Endothelial cell (in vitro differentiated cells): Measurements from ENCODE around the gene PLEKHF1. TPM values are rescaled to one million over a fixed set of nuclear protein-coding genes. Genes with fewer than 3 reads are reported as not detected.

Experiments
- DNase-seq: peaks from one replicate; pipeline ENCODE4 v3.0.0; 2021; ENCODE audit warnings: low spot score
- H3K27ac Mint-ChIP-seq: one replicate; pipeline ENCODE4 v1.8.0; 2021; ENCODE audit warnings: mixed read lengths, inconsistent platforms; ENCODE audit not compliant: unreplicated experiment
- H3K27me3 Mint-ChIP-seq: one replicate; pipeline ENCODE4 v1.8.0; 2021; ENCODE audit warnings: mild to moderate bottlenecking, moderate library complexity, mixed read lengths, inconsistent platforms; ENCODE audit not compliant: unreplicated experiment
- H3K36me3 Mint-ChIP-seq: one replicate; pipeline ENCODE4 v1.8.0; 2021; ENCODE audit warnings: mild to moderate bottlenecking, low read depth, mixed read lengths, inconsistent platforms; ENCODE audit not compliant: unreplicated experiment
- H3K4me1 Mint-ChIP-seq: one replicate; pipeline ENCODE4 v1.8.0; 2021; ENCODE audit warnings: mild to moderate bottlenecking, mixed read lengths, inconsistent platforms; ENCODE audit not compliant: unreplicated experiment
- H3K4me3 Mint-ChIP-seq: one replicate; pipeline ENCODE4 v1.8.0; 2021; ENCODE audit warnings: mild to moderate bottlenecking, mixed read lengths, inconsistent platforms; ENCODE audit not compliant: unreplicated experiment
- H3K9me3 Mint-ChIP-seq: one replicate; pipeline ENCODE4 v1.8.0; 2021; ENCODE audit warnings: mixed read lengths, inconsistent platforms; ENCODE audit not compliant: unreplicated experiment
- total RNA-seq: library from RNA; stranded (reverse); fragmentation: NEBNext Ultra II Directional; extraction: Animal tissue kit (Norgen Biotek cat#: 25700); gene quantifications from one replicate; pipeline ENCODE4 v1.2.1, GENCODE V29; 2021; ENCODE audit not compliant: unreplicated experiment
- TF ChIP-seq, protein P1 (sequence below): fragments of 200-600 bp; sonication (generic); IDR thresholded peaks from one replicate; pipeline ENCODE4 v1.5.0; 2021; ENCODE audit warnings: antibody characterized with exemption; ENCODE audit not compliant: unreplicated experiment

The PLEKHF1 gene
- total RNA-seq, 1 donor from 2014 or later = 0.77 TPM

GRCh38 chr19:29628661-29629385 lies 36.4 kb upstream of the PLEKHF1 start:
- no peaks in the 10 kb centered on the region for H3K9me3 Mint-ChIP-seq
- TF ChIP-seq, protein P1, sequence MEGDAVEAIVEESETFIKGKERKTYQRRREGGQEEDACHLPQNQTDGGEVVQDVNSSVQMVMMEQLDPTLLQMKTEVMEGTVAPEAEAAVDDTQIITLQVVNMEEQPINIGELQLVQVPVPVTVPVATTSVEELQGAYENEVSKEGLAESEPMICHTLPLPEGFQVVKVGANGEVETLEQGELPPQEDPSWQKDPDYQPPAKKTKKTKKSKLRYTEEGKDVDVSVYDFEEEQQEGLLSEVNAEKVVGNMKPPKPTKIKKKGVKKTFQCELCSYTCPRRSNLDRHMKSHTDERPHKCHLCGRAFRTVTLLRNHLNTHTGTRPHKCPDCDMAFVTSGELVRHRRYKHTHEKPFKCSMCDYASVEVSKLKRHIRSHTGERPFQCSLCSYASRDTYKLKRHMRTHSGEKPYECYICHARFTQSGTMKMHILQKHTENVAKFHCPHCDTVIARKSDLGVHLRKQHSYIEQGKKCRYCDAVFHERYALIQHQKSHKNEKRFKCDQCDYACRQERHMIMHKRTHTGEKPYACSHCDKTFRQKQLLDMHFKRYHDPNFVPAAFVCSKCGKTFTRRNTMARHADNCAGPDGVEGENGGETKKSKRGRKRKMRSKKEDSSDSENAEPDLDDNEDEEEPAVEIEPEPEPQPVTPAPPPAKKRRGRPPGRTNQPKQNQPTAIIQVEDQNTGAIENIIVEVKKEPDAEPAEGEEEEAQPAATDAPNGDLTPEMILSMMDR = no peak
- no peaks in the 10 kb centered on the region for H3K27me3 Mint-ChIP-seq
- DNase-seq = no peak
- no peak overlapping the region for H3K27ac Mint-ChIP-seq
- H3K36me3 Mint-ChIP-seq = no peaks in the 10 kb centered on the region
- H3K4me3 Mint-ChIP-seq = no peak overlapping the region
- no peaks in the 10 kb centered on the region for H3K4me1 Mint-ChIP-seq

DNA sequence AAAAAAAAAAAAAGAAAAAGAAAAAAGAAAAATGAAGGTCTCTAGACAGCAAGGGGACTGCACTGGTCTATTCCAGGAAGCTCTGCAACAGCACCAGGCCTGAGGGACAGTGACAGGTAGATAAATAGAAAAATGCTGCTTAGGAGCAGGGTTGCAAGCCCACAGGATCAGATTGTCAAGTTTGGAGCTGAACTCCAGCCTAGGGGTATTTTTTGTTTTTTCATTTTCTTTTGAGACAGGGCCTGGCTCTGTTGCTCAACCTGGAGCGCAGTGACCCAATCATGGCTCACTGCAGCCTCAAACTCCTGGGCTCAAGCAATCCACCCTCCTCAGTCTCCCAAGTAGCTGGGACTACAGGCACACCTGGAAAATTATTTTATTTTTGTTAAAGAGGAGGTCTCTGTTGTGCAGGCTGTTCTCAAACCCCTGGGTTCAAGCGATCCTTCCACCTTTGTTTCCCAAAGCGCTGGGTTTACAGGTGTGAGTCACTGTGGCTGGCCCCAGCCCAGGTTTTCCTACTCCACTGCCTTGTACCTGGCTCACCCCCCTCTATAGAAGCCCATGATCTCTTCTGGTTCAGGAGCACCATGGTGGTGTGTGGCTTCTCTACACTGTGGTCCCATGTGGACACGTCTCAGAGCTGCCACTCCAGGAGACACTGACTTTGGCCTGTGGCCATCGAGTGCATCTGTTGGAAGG lies 35.3 kb upstream of the PLEKHF1 start:
- H3K4me3 Mint-ChIP-seq = no peak overlapping the region
- no peaks in the 10 kb centered on the region for H3K27me3 Mint-ChIP-seq
- no peaks in the 10 kb centered on the region for H3K4me1 Mint-ChIP-seq
- TF ChIP-seq, protein P1 = no peak
- DNase-seq = no peak
- no peaks in the 10 kb centered on the region for H3K9me3 Mint-ChIP-seq
- H3K27ac Mint-ChIP-seq = no peak overlapping the region
- H3K36me3 Mint-ChIP-seq = no peaks in the 10 kb centered on the region

- no peak overlapping the region for H3K27ac Mint-ChIP-seq
- no peaks in the 10 kb centered on the region for H3K4me1 Mint-ChIP-seq
These were observed 34.6 kb upstream of the PLEKHF1 start for GRCh38 chr19:29630655-29631054.

GRCh38 chr19:29631450-29631849 lies 33.8 kb upstream of the PLEKHF1 start:
- TF ChIP-seq, protein P1 = no peak
- no peak overlapping the region for H3K4me3 Mint-ChIP-seq
- no peaks in the 10 kb centered on the region for H3K4me1 Mint-ChIP-seq
- no peaks in the 10 kb centered on the region for H3K36me3 Mint-ChIP-seq
- no peak for DNase-seq
- H3K27me3 Mint-ChIP-seq = no peaks in the 10 kb centered on the region
- H3K9me3 Mint-ChIP-seq = no peaks in the 10 kb centered on the region
- H3K27ac Mint-ChIP-seq = no peak overlapping the region

More at GRCh38 chr19:29630655-29631054, 34.6 kb upstream of the PLEKHF1 start:
- H3K4me3 Mint-ChIP-seq = no peak overlapping the region
- no peaks in the 10 kb centered on the region for H3K9me3 Mint-ChIP-seq
- TF ChIP-seq, protein P1 = no peak
- DNase-seq = no peak
- H3K27me3 Mint-ChIP-seq = no peaks in the 10 kb centered on the region
- H3K36me3 Mint-ChIP-seq = no peaks in the 10 kb centered on the region

- no peaks in the 10 kb centered on the region for H3K4me1 Mint-ChIP-seq
These were observed 31.3 kb upstream of the PLEKHF1 start for GRCh38 chr19:29634002-29634401.

More at GRCh38 chr19:29634002-29634401, 31.3 kb upstream of the PLEKHF1 start:
- H3K4me3 Mint-ChIP-seq = no peak overlapping the region
- no peaks in the 10 kb centered on the region for H3K27me3 Mint-ChIP-seq
- TF ChIP-seq, protein P1 = no peak
- no peaks in the 10 kb centered on the region for H3K9me3 Mint-ChIP-seq
- no peak overlapping the region for H3K27ac Mint-ChIP-seq
- no peaks in the 10 kb centered on the region for H3K36me3 Mint-ChIP-seq
- no peak for DNase-seq
